SW480 (cell line): Measurements from ENCODE around the gene AUTS2.

Experiments used
- DNase-seq: peaks from one replicate; pipeline ENCODE4 v3.0.0-alpha.2; 2016; ENCODE audit warnings: low spot score

The AUTS2 gene

GRCh38 chr7:69893906-69894305, 295.6 kb downstream of the AUTS2 start:
- no peak for DNase-seq

- DNase-seq: no peak
Measured at GRCh38 chr7:69895446-69895845, 297.2 kb downstream of the AUTS2 start.

GRCh38 chr7:69896121-69896520, 297.8 kb downstream of the AUTS2 start:
- peak; percentile 91 for DNase-seq

DNA sequence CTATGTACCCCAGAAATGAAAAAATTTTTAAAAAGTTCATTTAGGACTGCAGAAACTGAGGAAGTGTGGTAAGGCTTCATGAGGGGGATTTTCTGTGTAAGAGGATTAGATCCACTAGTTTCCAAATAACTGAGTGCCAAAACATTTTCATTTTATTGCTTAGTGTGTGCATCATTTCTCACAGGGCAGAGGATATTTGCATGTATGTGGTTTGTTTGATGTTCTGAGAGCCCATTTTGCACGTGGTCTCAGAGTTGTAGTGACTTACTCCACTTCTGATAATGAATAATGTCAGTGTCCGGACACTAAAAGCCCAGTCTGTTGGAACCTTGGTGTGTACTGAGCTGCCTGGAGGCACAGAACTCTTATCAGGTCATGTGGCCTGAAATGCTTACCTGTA, 299.9 kb downstream of the AUTS2 start:
- peak; percentile 94 for DNase-seq

GRCh38 chr7:69903410-69903809, 305.1 kb downstream of the AUTS2 start:
- DNase-seq: no peak

GRCh38 chr7:69906283-69906995, 308.2 kb downstream of the AUTS2 start:
- no peak for DNase-seq

GRCh38 chr7:69907720-69908119, 309.4 kb downstream of the AUTS2 start:
- DNase-seq: no peak

DNA sequence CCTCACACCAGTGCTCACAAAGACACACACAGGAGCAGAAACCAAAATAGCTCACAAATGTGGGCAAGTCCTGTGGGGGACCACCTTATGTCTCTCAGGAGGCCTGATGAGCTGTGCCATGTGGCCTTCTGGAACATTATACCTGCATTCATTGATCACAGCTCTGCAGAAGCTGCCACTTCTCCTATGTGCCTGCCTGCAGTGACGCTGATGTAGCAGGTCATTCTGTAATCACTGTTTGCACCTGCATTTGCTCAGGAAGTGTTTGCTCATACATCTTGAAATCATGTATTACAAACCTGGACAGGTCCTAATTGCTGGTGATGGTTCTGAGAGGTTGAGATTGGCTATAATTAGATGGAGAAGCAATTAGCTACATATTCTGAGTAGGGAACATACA, 310.2 kb downstream of the AUTS2 start:
- DNase-seq: no peak

DNA sequence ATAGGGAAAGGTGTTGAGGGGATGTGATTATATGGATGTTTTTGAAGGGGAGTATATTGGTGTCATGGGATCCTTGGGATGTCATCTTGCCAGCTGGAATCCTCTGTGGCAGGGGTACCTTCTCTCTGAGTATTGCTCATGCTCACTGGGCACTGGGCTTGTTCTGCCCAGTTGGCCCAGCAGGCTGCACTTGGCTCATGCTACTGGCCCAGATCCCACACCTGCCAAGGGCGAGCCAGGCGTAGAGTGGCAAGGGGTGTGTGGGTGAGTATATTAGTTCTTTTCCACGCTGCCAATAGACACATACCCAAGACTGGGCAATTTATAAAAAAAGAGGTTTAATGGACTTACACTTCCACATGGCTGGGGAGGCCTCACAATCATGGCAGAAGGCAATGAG, 311.9 kb downstream of the AUTS2 start:
- no peak for DNase-seq

DNA sequence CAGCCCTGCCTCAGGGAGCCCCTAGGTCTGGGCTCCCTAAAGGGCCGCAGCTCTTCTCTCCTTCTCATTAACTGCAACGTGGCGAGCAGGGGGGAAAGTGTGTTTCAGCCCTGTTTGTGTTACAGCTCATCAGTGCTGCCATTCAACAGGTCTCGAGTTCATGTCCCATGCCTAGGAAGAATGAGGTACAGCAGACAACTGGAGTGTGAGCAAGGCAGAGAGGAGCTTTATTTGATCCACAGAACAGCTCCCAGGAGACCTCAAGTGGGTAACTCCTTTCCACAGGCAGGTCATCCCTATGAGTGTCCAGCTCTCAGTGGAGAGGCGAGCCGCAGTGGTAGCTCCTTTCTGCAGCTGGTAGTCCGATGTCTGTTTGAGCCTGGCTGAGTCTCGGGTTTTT, 313.1 kb downstream of the AUTS2 start:
- DNase-seq: no peak

GRCh38 chr7:69912141-69912540, 313.9 kb downstream of the AUTS2 start:
- DNase-seq: no peak

- no peak for DNase-seq
Measured at GRCh38 chr7:69912846-69913245, 314.6 kb downstream of the AUTS2 start.

DNA sequence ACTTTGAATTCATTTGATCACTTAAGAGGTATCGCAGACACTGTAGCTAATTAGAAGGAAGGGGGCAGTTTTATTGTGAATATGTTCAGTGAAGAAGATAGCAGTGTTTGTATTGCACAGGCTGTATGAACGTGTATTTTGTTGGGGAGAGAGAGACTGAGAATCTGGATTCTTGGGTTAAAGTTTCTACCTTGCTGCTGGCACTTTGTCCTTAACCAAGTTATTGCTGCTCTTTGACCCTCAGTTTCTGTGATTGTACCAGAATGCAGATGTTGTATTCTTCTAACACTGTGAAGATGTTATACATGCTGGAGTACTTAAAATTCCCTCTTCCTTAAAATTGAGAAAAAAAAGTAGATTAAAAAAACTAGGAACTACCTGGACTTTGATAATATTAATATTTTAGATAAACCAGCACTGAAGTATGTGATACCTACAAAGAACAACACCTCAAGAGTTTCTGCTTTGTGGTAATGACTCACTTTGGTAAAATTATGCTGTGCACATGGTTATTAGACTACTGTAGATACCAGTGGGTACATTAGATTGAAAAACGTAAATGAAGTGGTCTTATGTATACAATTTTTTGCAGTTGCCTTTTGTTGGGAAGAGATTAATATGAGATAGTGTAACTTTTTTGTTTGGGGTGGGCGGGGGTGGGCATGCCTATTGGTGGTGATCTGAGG, 321.3 kb downstream of the AUTS2 start:
- peak; percentile 33 for DNase-seq

- DNase-seq: no peak
Measured at GRCh38 chr7:69920797-69921196, 322.5 kb downstream of the AUTS2 start.

- no peak for DNase-seq
Measured at GRCh38 chr7:69922026-69922803, 323.9 kb downstream of the AUTS2 start.

- DNase-seq: no peak
Measured at GRCh38 chr7:69927461-69927860, 329.2 kb downstream of the AUTS2 start.

DNA sequence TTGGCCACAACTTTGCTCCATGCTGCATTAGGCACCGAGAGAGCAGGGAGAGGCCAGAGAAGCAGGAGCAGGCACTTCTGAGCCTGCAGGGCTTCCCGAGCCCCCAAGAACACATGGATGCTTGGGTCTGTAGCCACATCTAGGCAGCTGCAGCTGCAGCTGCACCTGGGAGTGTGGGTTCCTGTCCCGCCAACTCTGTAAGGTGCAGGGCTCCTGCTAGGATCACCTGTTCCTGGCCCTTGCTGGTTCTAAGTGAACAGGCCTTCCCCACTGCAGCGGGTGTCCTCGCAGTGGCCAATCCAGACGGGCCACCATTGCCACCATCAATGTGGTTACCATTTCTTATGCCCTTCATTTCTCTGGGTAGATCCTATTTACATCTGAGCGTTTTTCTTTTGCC, 330.3 kb downstream of the AUTS2 start:
- DNase-seq: no peak

GRCh38 chr7:69929622-69930021, 331.3 kb downstream of the AUTS2 start:
- DNase-seq: no peak

DNA sequence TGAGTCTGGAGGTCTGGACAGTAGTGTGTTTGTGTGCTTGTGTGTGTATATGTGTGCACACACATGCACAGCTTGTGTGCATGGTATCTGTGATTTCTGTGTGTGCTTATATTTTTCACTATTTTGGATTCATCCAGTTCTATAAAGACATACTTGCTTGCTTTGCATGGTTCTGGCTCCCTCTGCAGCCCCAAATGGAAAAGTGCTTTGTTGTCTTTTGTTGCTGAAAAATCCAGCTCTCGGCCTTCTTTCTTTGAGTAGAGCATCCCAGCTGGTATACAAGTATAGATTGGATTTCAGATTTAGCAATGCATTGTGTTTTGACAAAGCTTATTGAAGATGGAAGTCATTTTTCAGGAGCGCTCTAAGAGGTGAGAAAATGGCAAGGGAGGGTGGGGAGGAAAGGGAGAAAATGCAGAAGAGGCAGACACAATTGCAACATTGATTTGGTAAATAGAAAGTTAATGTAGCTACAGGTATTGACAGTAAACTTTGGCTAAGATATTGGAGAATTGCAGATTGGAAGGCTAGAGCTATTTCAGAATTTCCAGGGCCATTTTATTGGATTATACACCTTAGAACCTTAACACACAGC, 333.9 kb downstream of the AUTS2 start:
- peak; percentile 53 for DNase-seq

DNA sequence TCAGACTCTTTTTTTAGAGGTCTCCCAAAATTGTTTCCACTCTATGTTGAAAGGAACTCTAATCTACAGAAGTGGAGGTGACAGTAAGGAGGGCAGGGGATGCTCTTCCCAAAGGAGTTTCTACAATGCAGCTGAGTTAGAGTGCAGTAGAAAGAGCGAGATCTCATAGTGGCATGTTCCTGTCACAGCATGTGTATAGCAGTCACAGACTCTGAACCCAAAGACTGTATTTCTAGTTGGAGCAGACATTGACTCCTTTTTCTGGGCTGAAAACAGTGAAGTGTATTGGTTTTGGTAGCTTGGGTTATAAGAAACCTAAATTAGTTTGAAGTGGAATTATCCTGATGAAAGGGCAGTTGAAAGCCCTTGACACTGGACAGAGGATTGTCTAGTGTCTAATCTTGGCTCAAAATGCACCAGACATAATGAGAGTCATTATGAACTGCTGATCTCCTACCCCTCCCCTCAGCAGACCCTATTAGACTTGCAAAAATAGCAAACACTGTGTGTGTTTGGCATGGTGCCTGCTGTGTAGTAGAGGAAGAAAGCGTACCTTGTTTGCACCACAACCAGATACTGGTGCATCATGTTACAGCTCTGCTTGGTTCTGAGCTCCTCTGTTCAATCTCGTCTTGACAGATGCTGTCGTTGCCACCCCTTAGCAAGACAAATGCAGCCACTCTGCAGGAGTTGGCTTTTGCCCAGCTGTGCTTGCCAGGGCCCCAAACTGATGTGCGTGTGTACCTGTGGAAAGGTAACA, 336.0 kb downstream of the AUTS2 start:
- no peak for DNase-seq

DNA sequence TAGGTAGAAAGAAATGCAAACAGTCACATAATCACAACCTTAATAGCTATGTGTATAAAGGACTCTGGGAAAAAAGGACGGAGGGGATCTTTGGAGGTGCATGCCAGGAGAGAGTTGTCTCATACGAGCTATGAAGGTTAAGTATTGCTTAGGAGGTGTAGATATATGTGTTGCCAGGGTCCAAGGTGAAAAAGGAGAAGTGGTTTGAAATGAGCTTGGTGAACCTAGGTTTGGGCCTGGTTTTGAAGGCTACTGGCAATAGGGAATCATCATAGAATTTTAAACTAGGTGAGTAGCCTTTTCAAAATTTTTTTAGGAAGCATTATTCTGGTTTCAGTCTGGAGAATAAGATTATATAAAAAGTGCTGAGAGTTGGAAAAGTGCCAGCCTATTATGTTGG, 336.8 kb downstream of the AUTS2 start:
- no peak for DNase-seq

DNA sequence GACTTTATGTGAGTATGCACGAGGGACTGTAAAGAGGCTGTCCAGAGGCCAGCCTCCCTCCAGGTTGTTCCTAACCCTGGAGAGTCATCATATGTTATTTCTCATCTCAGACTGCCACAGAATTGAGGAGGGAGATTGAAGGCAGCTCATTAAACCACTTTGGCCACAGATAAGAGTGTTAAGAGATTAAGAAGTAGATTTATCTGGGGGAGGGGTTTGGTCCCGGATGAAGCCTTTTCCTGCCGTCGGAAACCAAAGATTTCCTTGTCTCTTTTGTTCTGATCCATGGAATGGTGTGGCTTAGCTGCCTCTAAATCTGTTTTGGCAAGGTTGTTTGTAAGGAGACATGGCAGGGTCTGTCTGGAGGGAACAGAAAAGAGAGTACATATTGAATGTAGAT, 338.8 kb downstream of the AUTS2 start:
- no peak for DNase-seq
